Stimulated activated CD8-positive, alpha-beta memory T cell treated with anti-CD3 and anti-CD28 coated beads, Interleukin-12 subunit alpha, Interleukin-12 subunit beta, amount 100 ng/mL, for 1 hour (primary cell): ENCODE results near the gene GCLC.
"Not testable (repeated sequence)": the region's sequence is repeated elsewhere in the genome, so short reads cannot be mapped to it uniquely, and the experiment has no call there.

Source experiments
- DNase-seq: peaks from one replicate; pipeline ENCODE4 v3.0.0-alpha.2; 2020; ENCODE audit warnings: low read depth

GCLC gene

GRCh38 chr6:53492860-53493634 lies 51.9 kb downstream of the GCLC start:
- DNase-seq = no peak

DNA sequence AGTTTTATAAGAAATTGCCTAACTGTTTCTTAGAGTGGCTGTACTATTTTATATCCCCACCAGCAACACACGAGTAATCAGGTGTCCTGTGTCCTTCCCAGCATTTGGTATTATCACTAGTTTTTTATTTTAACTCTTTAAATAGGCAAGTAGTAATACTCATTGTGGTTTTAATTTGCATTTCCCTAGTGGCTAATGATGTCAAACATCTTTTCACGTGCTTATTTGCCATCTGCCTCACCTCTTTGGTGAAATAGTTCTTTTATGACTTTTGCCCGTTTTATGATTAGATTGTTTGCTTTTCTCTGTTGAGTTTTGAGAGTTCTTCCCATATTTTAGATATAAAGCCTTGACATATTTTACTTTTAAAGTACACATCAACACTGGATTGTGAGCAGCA lies 57.8 kb downstream of the GCLC start:
- no peak for DNase-seq

DNA sequence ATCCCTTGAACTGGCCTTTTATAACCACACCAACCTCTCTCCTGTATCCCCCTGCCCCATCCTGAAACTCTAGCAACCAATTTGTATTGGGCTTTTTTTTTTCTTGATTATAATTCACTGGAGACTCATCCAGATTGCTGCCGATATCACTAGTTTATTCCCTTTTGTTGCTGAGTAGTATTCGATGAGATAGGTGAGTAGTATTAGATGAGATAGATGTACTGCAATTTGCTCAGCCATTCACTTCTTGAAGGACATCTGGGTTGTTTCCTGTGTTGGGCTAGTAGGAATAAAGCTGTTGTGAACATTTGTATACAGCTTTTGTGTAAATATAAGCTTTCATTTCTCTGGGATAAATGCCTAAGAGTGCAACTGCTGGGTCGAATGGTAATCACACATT lies 58.2 kb downstream of the GCLC start:
- DNase-seq = no peak

DNA sequence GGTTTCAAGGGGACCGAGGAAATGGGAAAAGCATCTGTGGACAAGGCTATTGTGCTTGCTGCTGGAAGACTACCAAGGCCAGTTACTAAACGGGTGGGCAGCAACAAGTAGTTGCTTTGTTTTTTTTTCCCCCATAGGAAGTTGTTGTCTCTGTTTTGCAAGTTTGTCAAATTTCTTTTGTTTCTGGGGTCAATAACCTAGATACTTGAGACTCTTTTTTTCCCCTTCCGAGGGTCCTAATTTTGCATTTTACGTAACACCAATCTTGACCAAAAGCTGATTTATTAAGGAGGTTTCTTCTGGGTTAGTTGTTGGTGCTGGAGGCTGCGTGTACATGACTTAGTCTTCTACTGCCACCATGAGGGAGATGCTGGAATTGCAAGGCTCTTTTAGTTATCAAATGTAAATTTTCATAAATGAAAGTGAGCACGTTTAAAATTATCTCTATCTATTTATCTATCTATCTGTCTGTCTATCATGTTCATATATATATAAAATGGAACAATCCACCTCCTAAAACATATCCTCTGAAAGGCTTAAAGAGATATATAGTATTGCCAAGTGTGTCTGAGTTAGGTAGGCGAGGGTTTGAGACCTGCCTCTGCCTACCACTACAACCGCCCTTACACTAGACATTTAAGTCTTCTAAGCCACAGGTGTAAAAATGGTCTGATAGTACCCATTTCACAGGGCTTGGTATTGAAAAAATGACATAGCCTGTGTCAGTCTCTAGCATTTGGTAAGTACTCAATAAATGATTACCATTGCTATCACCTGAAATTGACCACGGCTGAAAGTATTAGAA lies 60.2 kb downstream of the GCLC start:
- peak; percentile 55 for DNase-seq

- DNase-seq = no peak
Observed at GRCh38 chr6:53483423-53484353, 61.2 kb downstream of the GCLC start.

DNA sequence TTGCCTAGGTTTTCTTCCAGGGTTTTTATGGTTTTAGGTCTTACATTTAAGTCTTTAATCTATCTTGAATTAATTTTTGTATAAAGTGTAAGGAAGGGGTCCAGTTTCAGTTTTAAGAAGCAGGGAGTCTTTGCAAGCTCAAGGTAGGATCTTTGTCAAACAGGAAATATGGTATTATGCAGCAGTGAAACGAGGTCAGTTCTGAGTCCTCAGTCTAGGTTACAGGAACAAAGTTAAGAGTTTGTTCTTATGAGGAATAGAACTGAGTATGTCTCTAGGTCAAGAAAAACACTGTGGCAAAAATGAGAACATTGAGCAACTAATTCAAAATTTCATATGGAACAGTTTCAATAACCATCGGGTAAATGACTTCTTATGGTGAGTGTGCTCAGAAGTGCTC lies 63.6 kb downstream of the GCLC start:
- DNase-seq = no peak

DNA sequence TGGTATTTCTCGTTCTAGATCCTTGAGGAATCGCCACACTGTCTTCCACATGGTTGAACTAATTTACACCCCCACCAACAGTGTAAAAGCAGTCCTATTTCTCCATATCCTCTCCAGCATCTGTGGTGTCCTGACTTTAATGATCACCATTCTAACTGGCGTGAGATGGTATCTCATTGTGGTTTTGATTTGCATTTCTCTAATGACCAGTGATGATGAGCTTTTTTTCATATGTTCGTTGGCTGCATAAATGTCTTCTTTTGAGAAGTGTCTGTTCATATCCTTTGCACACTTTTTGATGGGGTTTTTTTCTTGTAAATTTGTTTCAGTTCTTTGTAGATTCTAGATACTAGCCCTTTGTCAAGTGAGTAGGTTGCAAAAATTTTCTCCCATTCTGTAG lies 64.1 kb downstream of the GCLC start:
- not testable (repeated sequence) for DNase-seq

GRCh38 chr6:53479871-53480270 lies 65.0 kb downstream of the GCLC start:
- no peak for DNase-seq

GRCh38 chr6:53476964-53477363 lies 67.9 kb downstream of the GCLC start:
- no peak for DNase-seq

GRCh38 chr6:53474010-53474409 lies 70.9 kb downstream of the GCLC start:
- no peak for DNase-seq

DNA sequence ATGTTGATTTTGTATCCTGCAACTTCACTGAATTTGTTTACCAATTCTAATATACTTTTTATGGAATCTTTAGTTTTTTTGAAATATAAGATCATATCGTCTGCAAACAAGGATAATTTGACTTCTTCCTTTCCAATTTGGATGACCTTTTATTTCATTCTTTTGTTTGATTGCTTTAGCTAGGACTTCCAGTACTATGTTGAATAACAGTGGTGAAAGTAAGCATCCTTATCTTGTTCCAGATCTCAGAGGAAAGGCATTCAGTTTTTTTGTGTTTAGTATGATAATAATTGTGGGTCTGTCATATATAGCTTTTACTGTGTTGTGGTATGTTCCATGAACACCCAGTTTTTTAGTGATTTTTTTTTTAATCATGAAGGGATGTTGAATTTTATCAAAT lies 75.7 kb downstream of the GCLC start:
- DNase-seq = no peak

GRCh38 chr6:53466257-53466656 lies 78.6 kb downstream of the GCLC start:
- no peak for DNase-seq

DNA sequence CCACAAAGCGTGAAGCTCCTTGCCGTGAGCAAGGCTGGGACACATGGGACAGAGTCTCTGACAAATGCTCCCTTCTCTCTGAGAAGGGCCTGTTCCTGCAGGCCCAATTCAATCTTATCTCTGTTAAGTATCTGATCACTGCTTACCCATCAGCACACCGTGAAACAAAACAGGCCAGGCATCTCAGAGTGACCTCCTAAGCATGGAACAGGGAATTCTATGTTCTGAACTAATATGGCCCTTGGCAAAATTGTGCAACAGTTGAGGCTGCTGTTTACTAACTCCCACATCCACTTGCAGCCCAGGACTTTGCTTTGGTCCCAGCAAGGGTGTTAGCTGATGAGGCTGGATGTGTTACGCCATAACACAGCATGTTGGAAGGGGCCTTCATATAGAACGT lies 79.2 kb downstream of the GCLC start:
- DNase-seq = no peak

GRCh38 chr6:53464927-53465460 lies 79.9 kb downstream of the GCLC start:
- no peak for DNase-seq

GRCh38 chr6:53464483-53464882 lies 80.4 kb downstream of the GCLC start:
- DNase-seq = no peak

DNA sequence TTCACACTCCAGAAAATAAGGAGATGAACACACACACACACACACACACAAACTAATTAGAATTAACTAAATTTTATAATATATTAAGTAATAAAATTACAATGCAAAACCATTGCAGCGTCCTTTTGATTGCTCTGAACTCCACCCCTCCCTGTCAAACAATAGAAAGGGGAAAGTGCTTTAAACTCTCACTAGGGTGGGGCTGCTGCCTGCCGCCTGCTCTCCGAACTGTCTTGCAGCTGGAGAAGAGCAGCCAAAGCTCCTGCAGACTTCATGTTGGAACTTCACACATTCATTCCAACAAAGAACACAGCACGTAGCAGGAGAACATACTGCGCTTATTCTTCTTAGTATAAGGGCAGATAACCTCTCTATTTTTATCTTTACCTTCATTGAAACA lies 83.2 kb downstream of the GCLC start:
- DNase-seq = no peak

GRCh38 chr6:53461041-53461656 lies 83.8 kb downstream of the GCLC start:
- no peak for DNase-seq

GRCh38 chr6:53458105-53458866 lies 86.6 kb downstream of the GCLC start:
- DNase-seq = no peak

GRCh38 chr6:53456809-53457208 lies 88.1 kb downstream of the GCLC start:
- DNase-seq = no peak

GRCh38 chr6:53455678-53456077 lies 89.2 kb downstream of the GCLC start:
- no peak for DNase-seq

GRCh38 chr6:53451165-53451564 lies 93.7 kb downstream of the GCLC start:
- DNase-seq = no peak
